ENCODE data around the gene CTLA4. TPM values are rescaled to one million over a fixed set of nuclear protein-coding genes. Genes with fewer than 3 reads are reported as not detected.
A peak's percentile ranks its signal among the peaks of the same experiment; 100 is the strongest.

Gene CTLA4
- total and polyA plus RNA-seq, 2 of the 4 experiments (the other 2 are of a cell fraction): not detected

DNA sequence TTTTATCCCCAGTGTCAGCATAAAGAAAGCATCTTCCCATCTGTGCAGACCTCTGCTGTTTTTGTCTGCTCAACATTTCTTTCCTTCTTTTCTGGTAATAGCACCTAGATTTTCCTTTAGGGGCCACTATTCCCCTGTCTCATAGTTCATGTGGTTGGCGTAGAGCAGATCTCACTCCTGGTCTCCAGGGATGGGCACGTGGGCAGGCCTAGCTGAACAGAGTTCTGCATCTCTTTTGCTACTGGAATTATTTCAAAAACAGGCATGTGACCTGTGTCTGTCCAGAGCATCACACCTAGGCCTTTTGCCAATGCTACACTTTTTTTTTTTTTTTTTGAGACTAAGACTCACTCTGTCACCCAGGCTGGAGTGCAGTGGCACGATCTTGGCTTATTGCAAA, 51.3 kb downstream of the CTLA4 start:
- H3K4ac ChIP-seq (ENCODE audit: low read depth, low read length): no peak overlapping the region
- no peak overlapping the region for H4K8ac ChIP-seq (ENCODE audit: low read depth in 2 of 2, low read length in 2 of 2)
- H3K9me3 ChIP-seq (ENCODE audit: control insufficient read depth, insufficient read depth, low read length): no peaks in the 10 kb centered on the region
- no peak overlapping the region for H3K9ac ChIP-seq (ENCODE audit: low read depth, low read length)
- no peak overlapping the region for H3K56ac ChIP-seq (ENCODE audit: extremely low read depth, insufficient read depth, low read length)
- H3K9me1 ChIP-seq (ENCODE audit: insufficient read depth, low read length): no peaks in the 10 kb centered on the region
- no peaks in the 10 kb centered on the region for H4K20me1 ChIP-seq (ENCODE audit: insufficient read depth, low read length)
- H3K4me2 ChIP-seq (ENCODE audit: low read depth, low read length): no peak overlapping the region
- H4K5ac ChIP-seq (ENCODE audit: low read depth, low read length): no peak overlapping the region
- no peaks in the 10 kb centered on the region for H3K79me1 ChIP-seq (ENCODE audit: low read depth in 1 of 2, low read length in 2 of 2)
- no peak overlapping the region for H2BK15ac ChIP-seq (ENCODE audit: low read depth, low read length)
- dilution Hi-C loops (cut with HindIII; ENCODE audit: low sequenced_read_pairs, unreplicated experiment): no loop called here
- 100% methylated on average over 1 of the region's 3 CpGs; no CpG with 5 or more reads in 1 of the 2 experiments for WGBS, 2 experiments (ENCODE audit: extremely low coverage in 2 of 2, insufficient read length in 1 of 2)
- no peak overlapping the region for H3K23ac ChIP-seq (ENCODE audit: low read depth, low read length)
- no peak for ATAC-seq (ENCODE audit: low read depth)
- H2AFZ ChIP-seq (replicated peaks; ENCODE audit: low read length, poor library complexity): no peak overlapping the region
- H3K14ac ChIP-seq (replicated peaks; ENCODE audit: low read depth, low read length): no peak overlapping the region
- H3K4me1 ChIP-seq (ENCODE audit: control insufficient read depth, insufficient read depth, low read length): no peaks in the 10 kb centered on the region
- no peak for DNase-seq
- intact Hi-C loops (cut with micrococcal nuclease): no loop called here
- peaks cover 20% of the 10 kb centered on the region for H3K27me3 ChIP-seq (ENCODE audit: control insufficient read depth, insufficient read depth, low read length)
- in situ Hi-C loops (cut with MboI; ENCODE audit: low sequenced_read_pairs): loop anchor here (25.0 kb wide), 1 partner anchor 1332 kb away; no protein-coding TSS in a partner anchor
- POLR2A ChIA-PET (ENCODE audit: unreplicated experiment): no interaction called here
- no TSS peak for BruUV-seq (replicated peaks)
- no peak overlapping the region for H2AK9ac ChIP-seq (replicated peaks; ENCODE audit: low read depth, low read length, poor library complexity)
- H2BK120ac ChIP-seq (ENCODE audit: low read depth, low read length): no peak overlapping the region
- no peak overlapping the region for H3K18ac ChIP-seq (ENCODE audit: low read depth, low read length)
- no peak overlapping the region for H2BK20ac ChIP-seq (ENCODE audit: low read depth, low read length)
- CTCF ChIA-PET: no interaction called here
- no peak overlapping the region for H4K91ac ChIP-seq (ENCODE audit: insufficient read depth, low read depth, low read length)
- no peak overlapping the region for H2AK5ac ChIP-seq (ENCODE audit: low read depth, low read length)
- H3K27ac ChIP-seq (ENCODE audit: insufficient read depth, low read length): no peak overlapping the region
- TF ChIP-seq, protein P1, sequence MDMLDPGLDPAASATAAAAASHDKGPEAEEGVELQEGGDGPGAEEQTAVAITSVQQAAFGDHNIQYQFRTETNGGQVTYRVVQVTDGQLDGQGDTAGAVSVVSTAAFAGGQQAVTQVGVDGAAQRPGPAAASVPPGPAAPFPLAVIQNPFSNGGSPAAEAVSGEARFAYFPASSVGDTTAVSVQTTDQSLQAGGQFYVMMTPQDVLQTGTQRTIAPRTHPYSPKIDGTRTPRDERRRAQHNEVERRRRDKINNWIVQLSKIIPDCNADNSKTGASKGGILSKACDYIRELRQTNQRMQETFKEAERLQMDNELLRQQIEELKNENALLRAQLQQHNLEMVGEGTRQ (IDR thresholded peaks at IDR 0.05; ENCODE audit: low read depth, low read length): no peak
- TF ChIP-seq MAFK (IDR thresholded peaks at IDR 0.05; ENCODE audit: low read depth, low read length) (peak; percentile 9; the same call in 1 of the 2 replicates), SMC3 (IDR thresholded peaks at IDR 0.05; ENCODE audit: low read depth, low read length) (no peak), RAD21 (IDR thresholded peaks at IDR 0.05; ENCODE audit: low read length) (no peak)
- no peak overlapping the region for H3K4me3 ChIP-seq (ENCODE audit: insufficient read depth, low read depth, low read length)
- no peak overlapping the region for H2BK5ac ChIP-seq (ENCODE audit: low read depth, low read length, poor library complexity, severe bottlenecking)
- no peaks in the 10 kb centered on the region for H3K36me3 ChIP-seq (ENCODE audit: control insufficient read depth, insufficient read depth, low read length)

Other genes starting within 250 kb of the CTLA4 start
- gene CD28, start 161.1 kb upstream of the CTLA4 start, total RNA-seq (2012; rRNA removed): not detected in 2 replicates
- gene CD28, start 161.1 kb upstream of the CTLA4 start, polyA plus RNA-seq (2012; rRNA removed): not detected in 2 replicates
- not detected in 2 replicates for gene ICOS, start 69.0 kb downstream of the CTLA4 start, total RNA-seq (2012; rRNA removed)
- not detected in 2 replicates for gene ICOS, start 69.0 kb downstream of the CTLA4 start, polyA plus RNA-seq (2012; rRNA removed)